ENCODE measurements around the gene DCPS. TPM values are rescaled to one million over a fixed set of nuclear protein-coding genes. Genes with fewer than 3 reads are reported as not detected.
A peak's percentile ranks its signal among the peaks of the same experiment; 100 is the strongest.

DCPS gene
- polyA plus RNA-seq, 1 of the 3 experiments (the other 2 are of a cell fraction) = 48.1 TPM

- H2AFZ ChIP-seq (ENCODE audit: low read depth) = no peak overlapping the region
- peaks cover 34 to 42% of the 10 kb centered on the region in 2 experiments; a peak in 2 of 4 replicates for H3K4me1 ChIP-seq (ENCODE audit: control insufficient read depth in 1 of 2, insufficient read depth in 2 of 2, low read depth in 1 of 2, low read length in 1 of 2)
- H3K4me3 ChIP-seq (ENCODE audit: low read depth in 2 of 2, low read length in 1 of 2) = no peak overlapping the region
- peaks cover 9% of the 10 kb centered on the region for H3F3A ChIP-seq (replicated peaks; ENCODE audit: insufficient read depth)
- 78% methylated on average over 4 of the region's 4 CpGs for WGBS (ENCODE audit: low lambda C conversion rate)
- peaks cover 92% of the 10 kb centered on the region for H3K79me2 ChIP-seq (ENCODE audit: insufficient read depth)
- no peaks in the 10 kb centered on the region for H4K20me1 ChIP-seq (ENCODE audit: insufficient read depth)
- no peaks in the 10 kb centered on the region for H3K9me3 ChIP-seq
- H3K9ac ChIP-seq = peak overlapping the region; percentile 28; the same call in 1 of the 2 replicates
- no peak overlapping the region; a peak in 1 of 4 replicates for H3K27ac ChIP-seq (ENCODE audit: low read depth in 2 of 2, low read length in 1 of 2)
- H3K4me2 ChIP-seq = peak overlapping the region; percentile 44
- H3K9me2 ChIP-seq = no peaks in the 10 kb centered on the region
- H3K36me3 ChIP-seq (replicated peaks in 1 of 2; ENCODE audit: control insufficient read depth in 1 of 2, insufficient read depth in 2 of 2, low read length in 1 of 2) = peaks cover 2 to 10% of the 10 kb centered on the region in 2 experiments
- no peak for DNase-seq
- POLR2A ChIA-PET = interaction anchor here (0.6 kb wide), 1 partner anchor 89 kb away, joined by 3 read pairs; no protein-coding TSS in a partner anchor
- TF ChIP-seq, protein P1, sequence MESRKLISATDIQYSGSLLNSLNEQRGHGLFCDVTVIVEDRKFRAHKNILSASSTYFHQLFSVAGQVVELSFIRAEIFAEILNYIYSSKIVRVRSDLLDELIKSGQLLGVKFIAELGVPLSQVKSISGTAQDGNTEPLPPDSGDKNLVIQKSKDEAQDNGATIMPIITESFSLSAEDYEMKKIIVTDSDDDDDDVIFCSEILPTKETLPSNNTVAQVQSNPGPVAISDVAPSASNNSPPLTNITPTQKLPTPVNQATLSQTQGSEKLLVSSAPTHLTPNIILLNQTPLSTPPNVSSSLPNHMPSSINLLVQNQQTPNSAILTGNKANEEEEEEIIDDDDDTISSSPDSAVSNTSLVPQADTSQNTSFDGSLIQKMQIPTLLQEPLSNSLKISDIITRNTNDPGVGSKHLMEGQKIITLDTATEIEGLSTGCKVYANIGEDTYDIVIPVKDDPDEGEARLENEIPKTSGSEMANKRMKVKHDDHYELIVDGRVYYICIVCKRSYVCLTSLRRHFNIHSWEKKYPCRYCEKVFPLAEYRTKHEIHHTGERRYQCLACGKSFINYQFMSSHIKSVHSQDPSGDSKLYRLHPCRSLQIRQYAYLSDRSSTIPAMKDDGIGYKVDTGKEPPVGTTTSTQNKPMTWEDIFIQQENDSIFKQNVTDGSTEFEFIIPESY (IDR thresholded peaks at IDR 0.05; ENCODE audit: borderline replicate concordance, low read depth) = no peak
- TF ChIP-seq JUND (IDR thresholded peaks at IDR 0.05) = no peak
- TF ChIP-seq RFX5 (IDR thresholded peaks at IDR 0.05; ENCODE audit: low read length) = no peak
- TF ChIP-seq ELF1 (IDR thresholded peaks at IDR 0.05) = no peak
- TF ChIP-seq, protein P2, sequence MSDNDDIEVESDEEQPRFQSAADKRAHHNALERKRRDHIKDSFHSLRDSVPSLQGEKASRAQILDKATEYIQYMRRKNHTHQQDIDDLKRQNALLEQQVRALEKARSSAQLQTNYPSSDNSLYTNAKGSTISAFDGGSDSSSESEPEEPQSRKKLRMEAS (IDR thresholded peaks at IDR 0.05; ENCODE audit: low read depth) = peak; percentile 84
- no peaks in the 10 kb centered on the region for H3K27me3 ChIP-seq (ENCODE audit: insufficient read depth)
- CTCF ChIA-PET = interaction anchor here (1.1 to 2.0 kb wide), 3 partner anchors 11 to 128 kb away, joined by 3 to 9 read pairs (median 4); no protein-coding TSS in a partner anchor
Measured at GRCh38 chr11:126352934-126353801, 49.3 kb downstream of the DCPS start.

GRCh38 chr11:126354631-126355323, 50.9 kb downstream of the DCPS start:
- peak overlapping the region; percentile 65; the same call in 1 of the 2 replicates for H2AFZ ChIP-seq (ENCODE audit: low read depth)
- ChIA-PET CTCF (interaction anchor here (1.3 to 2.0 kb wide), 3 partner anchors 44 to 126 kb away, joined by 4 to 9 read pairs (median 4); no protein-coding TSS in a partner anchor), POLR2A (interaction anchor here (0.6 to 1.1 kb wide), 3 partner anchors 16 to 49 kb away, joined by 3 read pairs; no protein-coding TSS in a partner anchor)
- H4K20me1 ChIP-seq (ENCODE audit: insufficient read depth) = no peaks in the 10 kb centered on the region
- peaks cover 42 to 48% of the 10 kb centered on the region in 2 experiments; a peak in 2 of 4 replicates for H3K4me1 ChIP-seq (ENCODE audit: control insufficient read depth in 1 of 2, insufficient read depth in 2 of 2, low read depth in 1 of 2, low read length in 1 of 2)
- peaks cover 9% of the 10 kb centered on the region for H3F3A ChIP-seq (replicated peaks; ENCODE audit: insufficient read depth)
- H3K9me3 ChIP-seq = no peaks in the 10 kb centered on the region
- peaks cover 2 to 10% of the 10 kb centered on the region in 2 experiments for H3K36me3 ChIP-seq (replicated peaks in 1 of 2; ENCODE audit: control insufficient read depth in 1 of 2, insufficient read depth in 2 of 2, low read length in 1 of 2)
- no peaks in the 10 kb centered on the region for H3K27me3 ChIP-seq (ENCODE audit: insufficient read depth)
- peak overlapping the region; percentile 93 for H3K9ac ChIP-seq
- no peak for DNase-seq
- H3K79me2 ChIP-seq (ENCODE audit: insufficient read depth) = peaks cover 93% of the 10 kb centered on the region
- H3K9me2 ChIP-seq = no peaks in the 10 kb centered on the region
- peak overlapping the region; percentile 99 for H3K4me2 ChIP-seq
- WGBS (ENCODE audit: low lambda C conversion rate) = 32% methylated on average over 13 of the region's 15 CpGs
- peak overlapping the region; percentile 59 to 78 for H3K27ac ChIP-seq (ENCODE audit: low read depth in 2 of 2, low read length in 1 of 2)
- peak overlapping the region; percentile 73 to 89 for H3K4me3 ChIP-seq (ENCODE audit: low read depth in 2 of 2, low read length in 1 of 2)
- TF ChIP-seq RCOR1 (IDR thresholded peaks at IDR 0.05; ENCODE audit: low read length) = no peak
- no peak for TF ChIP-seq MXI1 (IDR thresholded peaks at IDR 0.05; ENCODE audit: low read depth, low read length)
- TF ChIP-seq SIN3A (IDR thresholded peaks at IDR 0.05; ENCODE audit: borderline replicate concordance, low read depth, low read length) = no peak
- TF ChIP-seq, protein P2 (IDR thresholded peaks at IDR 0.05; ENCODE audit: low read depth) = no peak
- TF ChIP-seq PBX3 (IDR thresholded peaks at IDR 0.05) = no peak
- TF ChIP-seq, protein P1 (IDR thresholded peaks at IDR 0.05; ENCODE audit: borderline replicate concordance, low read depth) = no peak
- no peak for TF ChIP-seq EZH2phosphoT487 (IDR thresholded peaks at IDR 0.05; ENCODE audit: borderline replicate concordance, low read depth)
- no peak for TF ChIP-seq REST (IDR thresholded peaks at IDR 0.05; ENCODE audit: low read depth, low read length)
- TF ChIP-seq NRF1 (IDR thresholded peaks at IDR 0.05; ENCODE audit: low read depth, low read length) = no peak
- TF ChIP-seq FOXM1 (IDR thresholded peaks at IDR 0.05; ENCODE audit: low read depth) = no peak

Measured in SK-N-SH (cell line).